WI38 (cell line): ENCODE results near the gene ZNF746.

Experiments used
- H3K4me3 ChIP-seq: 2 replicates; pipeline ENCODE4 v1.5.1; 2011; ENCODE audit warnings: low read depth, mild to moderate bottlenecking, control low read depth, low read length
- CTCF ChIP-seq: IDR thresholded peaks from 2 replicates; pipeline ENCODE4 v1.5.1; 2012; ENCODE audit warnings: low read depth, mild to moderate bottlenecking, control low read depth, low read length

Gene ZNF746

GRCh38 chr7:149525280-149525679 lies 27.7 kb upstream of the ZNF746 start:
- no peak for TF ChIP-seq CTCF
- no peak overlapping the region for H3K4me3 ChIP-seq

- H3K4me3 ChIP-seq: no peak overlapping the region
- no peak for TF ChIP-seq CTCF
These were observed 26.8 kb upstream of the ZNF746 start for GRCh38 chr7:149524394-149524793.

GRCh38 chr7:149510248-149510647 lies 12.6 kb upstream of the ZNF746 start:
- TF ChIP-seq CTCF: no peak
- H3K4me3 ChIP-seq: no peak overlapping the region

GRCh38 chr7:149509774-149510173 lies 12.2 kb upstream of the ZNF746 start:
- H3K4me3 ChIP-seq: no peak overlapping the region
- TF ChIP-seq CTCF: no peak

GRCh38 chr7:149505551-149505950 lies 7.9 kb upstream of the ZNF746 start:
- no peak overlapping the region for H3K4me3 ChIP-seq
- no peak for TF ChIP-seq CTCF

- no peak for TF ChIP-seq CTCF
- H3K4me3 ChIP-seq: no peak overlapping the region
These were observed 4.0 kb upstream of the ZNF746 start for GRCh38 chr7:149501651-149502050.

GRCh38 chr7:149500910-149501309 lies 3.3 kb upstream of the ZNF746 start:
- TF ChIP-seq CTCF: no peak
- no peak overlapping the region for H3K4me3 ChIP-seq
